Naive B cell (primary cell): ENCODE results near the gene SMIM31. TPM values are rescaled to one million over a fixed set of nuclear protein-coding genes. Genes with fewer than 3 reads are reported as not detected.

Experiments
- polyA plus RNA-seq, 6 donors: library from polyadenylated mRNA; unstranded; fragments of 300-500 nt; fragmentation: Illumina TruSeq; gene quantifications; one replicate each; pipeline ENCODE4 v1.2.3, GENCODE V29; 2021; ENCODE audit warnings: low read depth in 6 of 6

The SMIM31 gene
- polyA plus RNA-seq, 6 donors from 2014 or later = not detected

Other genes starting within 250 kb of the SMIM31 start
- gene APELA, start 123.0 kb downstream of the SMIM31 start, polyA plus RNA-seq = not detected
- gene TRIM61, start 223.5 kb downstream of the SMIM31 start, polyA plus RNA-seq = 1 to 10 TPM in 4 of 6 donors, under 1 TPM in 1, not detected in 1; 0.49 to 2.4 (median 2.2) TPM